ENCODE data around the gene ABR.
"Not testable (repeated sequence)": the region's sequence is repeated elsewhere in the genome, so short reads cannot be mapped to it uniquely, and the experiment has no call there.

The ABR gene

GRCh38 chr17:1201132-1201702 is 21.4 kb upstream of the ABR start:
- DNase-seq (ENCODE audit: low spot score), result no peak

- not testable (repeated sequence) for DNase-seq (ENCODE audit: low spot score)
Observed at GRCh38 chr17:1199271-1199743, 19.5 kb upstream of the ABR start.

- DNase-seq (ENCODE audit: low spot score), result no peak
Observed at GRCh38 chr17:1197781-1198490, 18.2 kb upstream of the ABR start.

GRCh38 chr17:1197379-1197778 is 17.6 kb upstream of the ABR start:
- DNase-seq (ENCODE audit: low spot score), result no peak

- DNase-seq (ENCODE audit: low spot score), result no peak
Observed at GRCh38 chr17:1196946-1197345, 17.2 kb upstream of the ABR start.

- no peak for DNase-seq (ENCODE audit: low spot score)
Observed at GRCh38 chr17:1192911-1193699, 13.3 kb upstream of the ABR start.

GRCh38 chr17:1190751-1191331 is 11.1 kb upstream of the ABR start:
- DNase-seq (ENCODE audit: low spot score), result no peak

- no peak for DNase-seq (ENCODE audit: low spot score)
Observed at GRCh38 chr17:1188812-1189504, 9.2 kb upstream of the ABR start.

- peak; percentile 87 for DNase-seq (ENCODE audit: low spot score)
Observed at GRCh38 chr17:1186923-1187771, 7.4 kb upstream of the ABR start.

GRCh38 chr17:1186214-1186820 is 6.5 kb upstream of the ABR start:
- DNase-seq (ENCODE audit: low spot score), result no peak

GRCh38 chr17:1183171-1183873 is 3.5 kb upstream of the ABR start:
- no peak for DNase-seq (ENCODE audit: low spot score)

GRCh38 chr17:1182811-1183170 is 3.0 kb upstream of the ABR start:
- no peak for DNase-seq (ENCODE audit: low spot score)

- DNase-seq (ENCODE audit: low spot score), result no peak
Observed at GRCh38 chr17:1181753-1182137, 2.0 kb upstream of the ABR start.

- DNase-seq (ENCODE audit: low spot score), result no peak
Observed at GRCh38 chr17:1180958-1181752, 1.4 kb upstream of the ABR start.

- no peak for DNase-seq (ENCODE audit: low spot score)
Observed at GRCh38 chr17:1179112-1179817, 516 bp downstream of the ABR start.

- DNase-seq (ENCODE audit: low spot score), result no peak
Observed at GRCh38 chr17:1177016-1177700, 2.6 kb downstream of the ABR start.

GRCh38 chr17:1174263-1174880 is 5.4 kb downstream of the ABR start:
- no peak for DNase-seq (ENCODE audit: low spot score)

Measured in HuH-7 (cell line).